KMS-11 (cell line): ENCODE data around the gene DENND6A.
"Not testable (repeated sequence)": the region's sequence is repeated elsewhere in the genome, so short reads cannot be mapped to it uniquely, and the experiment has no call there.

Experiments used
- H2AFZ ChIP-seq: fragments of 200-600 bp; sonication (generic); 2 replicates; pipeline ENCODE4 v1.6.1; 2016; ENCODE audit warnings: antibody characterized with exemption, mixed run types, low read depth
- H3K27ac ChIP-seq: fragments of 200-600 bp; sonication (generic); 2 replicates; pipeline ENCODE4 v1.6.1; 2016; ENCODE audit warnings: mild to moderate bottlenecking, mixed run types
- H3K27me3 ChIP-seq: fragments of 200-600 bp; sonication (generic); 2 replicates; pipeline ENCODE4 v1.6.1; 2017; ENCODE audit warnings: mild to moderate bottlenecking, low read depth, mixed run types, moderate library complexity; ENCODE audit not compliant: insufficient read depth
- H3K36me3 ChIP-seq: fragments of 200-600 bp; sonication (generic); 2 replicates; pipeline ENCODE4 v1.6.1; 2017; ENCODE audit warnings: mild to moderate bottlenecking, mixed run types; ENCODE audit not compliant: insufficient read depth
- H3K4me1 ChIP-seq: fragments of 200-600 bp; sonication (generic); 2 replicates; pipeline ENCODE4 v1.6.1; 2016; ENCODE audit warnings: mild to moderate bottlenecking, low read depth, mixed run types; ENCODE audit not compliant: poor library complexity, severe bottlenecking
- H3K4me2 ChIP-seq: fragments of 200-600 bp; sonication (generic); 2 replicates; pipeline ENCODE4 v1.7.0; 2016; ENCODE audit warnings: mild to moderate bottlenecking, mixed run types
- H3K4me3 ChIP-seq: fragments of 200-600 bp; sonication (generic); IDR thresholded peaks from 2 replicates; pipeline ENCODE4 v1.6.1; 2017; ENCODE audit warnings: low read depth, low read length, mixed read lengths; ENCODE audit not compliant: insufficient read depth
- H3K79me2 ChIP-seq: fragments of 200-600 bp; sonication (generic); 2 replicates; pipeline ENCODE4 v1.6.1; 2016; ENCODE audit warnings: low read depth, mixed run types; ENCODE audit not compliant: insufficient read depth
- H3K9ac ChIP-seq: fragments of 200-600 bp; sonication (generic); 2 replicates; pipeline ENCODE4 v1.6.1; 2016; ENCODE audit warnings: mild to moderate bottlenecking, mixed run types
- H4K20me1 ChIP-seq: fragments of 200-600 bp; sonication (generic); 2 replicates; pipeline ENCODE4 v1.6.1; 2016; ENCODE audit warnings: mild to moderate bottlenecking, mixed run types; ENCODE audit not compliant: insufficient read depth
- CTCF ChIP-seq: fragments of 200-600 bp; sonication (generic); conservative IDR thresholded peaks from 2 replicates; pipeline ENCODE4 v1.6.1; 2017; ENCODE audit warnings: low read depth, mild to moderate bottlenecking, antibody characterized with exemption, low read length, moderate library complexity, mixed read lengths

Gene DENND6A

GRCh38 chr3:57624801-57625200 lies 68.1 kb downstream of the DENND6A start:
- Histone ChIP-seq H3K79me2 (no peaks in the 10 kb centered on the region), H3K9ac (no peak overlapping the region), H3K27ac (no peak overlapping the region), H2AFZ (no peak overlapping the region), H3K36me3 (no peaks in the 10 kb centered on the region), H3K4me2 (no peak overlapping the region), H3K4me3 (no peak overlapping the region), H3K27me3 (no peaks in the 10 kb centered on the region), H3K4me1 (no peaks in the 10 kb centered on the region), H4K20me1 (no peaks in the 10 kb centered on the region)
- no peak for TF ChIP-seq CTCF

GRCh38 chr3:57622362-57622761 lies 70.5 kb downstream of the DENND6A start:
- Histone ChIP-seq H3K79me2 (no peaks in the 10 kb centered on the region), H4K20me1 (no peaks in the 10 kb centered on the region), H3K36me3 (no peaks in the 10 kb centered on the region), H3K27ac (no peak overlapping the region), H3K27me3 (no peaks in the 10 kb centered on the region), H3K4me1 (no peaks in the 10 kb centered on the region), H2AFZ (no peak overlapping the region), H3K4me3 (no peak overlapping the region), H3K4me2 (no peak overlapping the region), H3K9ac (no peak overlapping the region)
- no peak for TF ChIP-seq CTCF

GRCh38 chr3:57617739-57618138 lies 75.1 kb downstream of the DENND6A start:
- no peaks in the 10 kb centered on the region for H3K27me3 ChIP-seq

GRCh38 chr3:57616233-57616632 lies 76.6 kb downstream of the DENND6A start:
- no peak overlapping the region for H3K4me3 ChIP-seq

More at GRCh38 chr3:57617739-57618138, 75.1 kb downstream of the DENND6A start:
- Histone ChIP-seq H3K79me2 (no peaks in the 10 kb centered on the region), H3K9ac (no peak overlapping the region), H3K4me2 (no peak overlapping the region), H4K20me1 (no peaks in the 10 kb centered on the region), H3K36me3 (no peaks in the 10 kb centered on the region), H3K4me3 (no peak overlapping the region), H3K27ac (no peak overlapping the region), H2AFZ (no peak overlapping the region), H3K4me1 (no peaks in the 10 kb centered on the region)
- no peak for TF ChIP-seq CTCF

GRCh38 chr3:57611870-57612269 lies 81.0 kb downstream of the DENND6A start:
- H3K36me3 ChIP-seq, H3K79me2 ChIP-seq, H2AFZ ChIP-seq, H3K4me2 ChIP-seq, H3K27ac ChIP-seq, H3K27me3 ChIP-seq, H3K9ac ChIP-seq, H3K4me1 ChIP-seq, H4K20me1 ChIP-seq, H3K4me3 ChIP-seq: not testable (repeated sequence)

More at GRCh38 chr3:57616233-57616632, 76.6 kb downstream of the DENND6A start:
- no peaks in the 10 kb centered on the region for H3K27me3 ChIP-seq
- no peaks in the 10 kb centered on the region for H3K4me1 ChIP-seq
- H3K36me3 ChIP-seq: no peaks in the 10 kb centered on the region
- no peak overlapping the region for H3K9ac ChIP-seq
- no peak for TF ChIP-seq CTCF
- no peak overlapping the region for H2AFZ ChIP-seq
- no peak overlapping the region for H3K27ac ChIP-seq
- H3K4me2 ChIP-seq: no peak overlapping the region
- H3K79me2 ChIP-seq: no peaks in the 10 kb centered on the region
- no peaks in the 10 kb centered on the region for H4K20me1 ChIP-seq
